Stimulated activated CD4-positive, alpha-beta T cell treated with anti-CD3 and anti-CD28 coated beads, Interleukin-12 subunit alpha, Interleukin-12 subunit beta, amount 100 ng/mL, for 4 hours (primary cell): ENCODE measurements around the gene RICTOR.

ENCODE experiments used
- DNase-seq: peaks from one replicate; pipeline ENCODE4 v3.0.0-alpha.2; 2020

Gene RICTOR

DNA sequence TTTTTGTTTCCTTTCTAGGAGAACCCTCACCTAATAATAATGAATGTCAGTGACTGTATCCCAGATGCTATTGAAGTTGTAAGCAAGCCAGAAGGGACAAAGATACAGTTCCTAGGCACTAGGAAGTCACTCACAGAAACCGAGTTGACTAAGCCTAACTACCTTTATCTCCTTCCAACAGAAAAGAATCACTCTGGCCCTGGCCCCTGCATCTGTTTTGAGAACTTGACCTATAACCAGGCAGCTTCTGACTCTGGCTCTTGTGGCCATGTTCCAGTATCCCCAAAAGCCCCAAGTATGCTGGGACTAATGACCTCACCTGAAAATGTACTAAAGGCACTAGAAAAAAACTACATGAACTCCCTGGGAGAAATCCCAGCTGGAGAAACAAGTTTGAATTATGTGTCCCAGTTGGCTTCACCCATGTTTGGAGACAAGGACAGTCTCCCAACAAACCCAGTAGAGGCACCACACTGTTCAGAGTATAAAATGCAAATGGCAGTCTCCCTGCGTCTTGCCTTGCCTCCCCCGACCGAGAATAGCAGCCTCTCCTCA is 141.3 kb downstream of the RICTOR start:
- no peak for DNase-seq

DNA sequence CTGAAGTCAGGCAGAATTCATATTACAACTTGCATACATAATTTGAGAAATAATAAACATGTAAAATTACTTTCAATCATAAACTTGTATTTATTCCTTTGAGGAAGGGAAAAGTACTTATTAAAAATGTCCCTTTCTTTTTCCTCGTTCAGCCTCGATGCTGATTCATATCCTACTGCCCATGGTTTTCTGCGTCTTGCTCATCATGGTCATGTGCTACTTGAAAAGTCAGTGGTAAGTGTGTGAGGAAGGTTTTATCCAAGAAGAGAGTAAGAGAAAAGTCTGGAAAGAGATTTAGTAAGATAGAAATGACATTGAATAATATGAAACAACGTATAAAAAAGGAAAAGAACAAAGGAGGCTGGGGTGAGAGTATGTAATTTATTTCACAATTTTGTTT is 142.5 kb downstream of the RICTOR start:
- DNase-seq = no peak

DNA sequence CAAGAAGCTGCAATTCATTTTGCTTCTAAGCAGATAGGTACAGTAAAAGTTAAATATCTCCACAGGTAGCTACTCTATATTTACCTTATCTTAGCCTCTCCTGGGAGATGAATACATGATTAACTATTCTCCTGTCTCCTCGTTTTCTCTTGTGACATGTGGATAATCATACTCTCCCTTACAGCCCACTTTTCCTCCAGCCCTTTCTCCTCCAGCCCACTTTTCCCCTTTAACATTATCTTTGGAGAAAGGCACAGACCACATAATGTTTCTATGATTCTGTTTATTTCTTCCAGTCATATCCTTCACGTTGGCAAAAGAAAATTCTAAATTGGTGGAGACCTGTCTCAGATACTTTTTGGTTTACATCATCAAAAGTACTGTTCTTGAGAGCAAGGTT is 144.4 kb downstream of the RICTOR start:
- no peak for DNase-seq

DNA sequence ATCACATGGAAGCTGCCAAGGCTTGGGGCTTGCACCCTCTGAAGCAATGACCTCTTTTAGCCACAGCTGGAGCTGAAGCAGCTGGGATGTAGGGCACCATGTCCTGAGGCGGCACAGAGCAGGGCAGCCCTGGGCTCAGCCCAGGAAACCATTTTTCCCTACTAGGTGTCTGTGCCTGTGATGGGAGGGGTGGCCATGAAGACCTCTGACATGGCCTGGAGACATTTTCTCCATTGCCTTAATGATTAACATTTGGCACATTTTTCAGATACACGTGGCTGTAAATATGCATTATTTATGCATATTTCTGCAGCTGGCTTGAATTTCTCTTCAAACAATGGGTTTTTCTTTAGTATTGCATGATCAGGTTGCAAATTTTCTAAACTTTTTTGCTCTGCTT is 146.7 kb downstream of the RICTOR start:
- DNase-seq = no peak

DNA sequence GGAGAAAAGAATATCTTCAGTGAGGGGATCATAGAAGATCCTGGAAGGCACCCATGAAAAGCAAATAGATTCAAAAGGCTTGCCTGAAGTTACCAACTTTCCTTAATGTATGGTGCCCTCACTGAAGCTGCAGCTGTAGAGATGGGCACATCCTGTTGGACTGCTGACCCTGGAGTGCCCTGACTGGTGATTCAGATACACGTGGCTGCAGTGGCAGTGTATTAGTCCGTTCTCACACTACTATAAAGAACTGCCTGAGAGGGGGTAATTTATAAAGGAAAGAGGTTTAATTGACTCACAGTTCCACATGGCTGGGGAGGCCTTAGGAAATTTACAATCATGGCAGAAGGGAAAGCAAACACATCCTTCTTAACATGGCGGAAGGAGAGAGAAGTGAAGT is 148.1 kb downstream of the RICTOR start:
- DNase-seq = no peak

DNA sequence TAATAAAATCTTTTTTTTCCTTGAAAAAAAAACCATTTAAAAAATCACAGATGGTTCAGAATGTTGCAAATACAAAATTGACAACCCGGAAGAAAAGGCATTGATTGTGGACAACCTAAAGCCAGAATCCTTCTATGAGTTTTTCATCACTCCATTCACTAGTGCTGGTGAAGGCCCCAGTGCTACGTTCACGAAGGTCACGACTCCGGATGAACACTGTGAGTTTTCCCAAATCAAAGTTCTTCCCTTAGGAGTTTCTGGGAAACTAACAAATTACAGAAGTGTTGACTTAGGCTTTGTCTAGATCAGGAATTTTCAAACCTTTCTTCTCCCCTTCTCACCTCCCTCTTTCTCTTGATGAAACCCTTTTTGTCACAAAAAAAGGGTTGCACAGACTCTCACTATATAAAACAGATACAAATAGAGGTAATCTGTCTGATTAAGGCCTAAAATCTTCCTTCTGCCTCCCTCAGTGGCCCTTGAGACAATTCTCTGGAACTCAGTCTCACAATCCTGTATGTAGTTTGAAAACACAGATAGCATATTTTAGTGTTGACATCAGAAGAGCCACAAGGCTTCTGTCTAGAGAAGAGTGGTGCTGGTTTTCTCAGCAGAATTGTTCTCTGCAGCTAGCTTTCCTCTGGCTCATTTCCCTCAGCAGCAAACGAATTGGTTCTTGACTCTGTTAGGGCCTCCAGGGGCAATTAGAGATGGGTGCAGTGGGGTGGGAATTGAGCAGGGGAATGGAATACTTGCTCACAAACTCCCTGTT is 148.9 kb downstream of the RICTOR start:
- DNase-seq = no peak

DNA sequence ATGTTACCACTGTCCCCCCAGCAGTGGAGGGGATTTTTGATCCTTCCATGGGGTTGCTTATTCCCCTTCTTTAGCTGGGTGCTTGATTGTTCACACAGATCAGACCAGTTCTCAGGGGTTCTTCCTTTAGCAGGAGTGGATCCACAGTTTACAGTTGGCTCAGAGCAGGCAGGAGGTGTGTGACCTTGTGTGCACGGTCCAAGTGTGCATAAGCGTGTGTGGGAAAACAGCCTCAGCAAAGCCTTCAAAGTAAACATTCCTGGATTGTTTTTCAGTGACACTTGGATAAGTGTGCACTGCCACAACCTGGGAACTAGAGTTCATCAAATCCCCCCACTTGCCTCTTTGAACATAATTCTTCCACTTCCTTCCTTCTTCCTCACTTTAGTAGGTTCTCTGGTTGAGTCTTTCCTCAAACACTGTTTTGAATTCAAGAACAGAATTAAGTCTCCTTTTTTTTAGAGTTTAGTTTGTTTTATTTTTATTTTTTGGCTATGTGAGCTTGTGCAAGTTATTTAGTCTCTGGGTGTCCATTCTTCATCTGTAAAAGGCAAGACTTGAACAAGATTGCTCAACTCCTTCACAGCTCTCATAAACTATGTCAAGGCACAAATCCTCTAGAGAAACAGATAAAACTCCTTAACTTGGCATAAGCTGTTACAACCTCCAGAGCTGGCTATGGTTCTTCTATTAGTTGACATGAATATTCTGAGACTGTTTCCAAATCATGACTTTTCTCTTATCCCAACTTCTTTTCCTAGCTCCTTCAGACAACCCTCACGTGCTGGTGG is 150.3 kb downstream of the RICTOR start:
- no peak for DNase-seq

DNA sequence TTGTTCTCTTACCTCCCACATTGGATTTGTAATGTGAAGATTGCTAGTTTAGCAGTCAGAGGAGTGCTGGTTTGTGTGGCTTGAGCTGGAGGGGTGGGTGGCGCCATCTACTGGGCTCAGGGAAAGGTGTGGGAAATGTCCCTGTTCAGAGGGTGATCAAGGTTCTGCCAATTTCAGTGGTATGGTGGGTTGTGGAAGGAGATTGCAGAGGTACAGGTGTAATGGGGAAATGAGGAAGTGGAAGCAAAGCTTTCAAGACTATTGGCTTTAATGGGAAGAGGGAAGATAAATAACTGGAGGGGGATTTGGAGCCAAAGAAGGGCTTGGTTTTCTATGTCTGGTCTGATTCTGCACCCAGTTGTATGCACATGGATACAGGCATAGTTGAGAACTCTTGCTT is 152.0 kb downstream of the RICTOR start:
- DNase-seq = peak; percentile 35

DNA sequence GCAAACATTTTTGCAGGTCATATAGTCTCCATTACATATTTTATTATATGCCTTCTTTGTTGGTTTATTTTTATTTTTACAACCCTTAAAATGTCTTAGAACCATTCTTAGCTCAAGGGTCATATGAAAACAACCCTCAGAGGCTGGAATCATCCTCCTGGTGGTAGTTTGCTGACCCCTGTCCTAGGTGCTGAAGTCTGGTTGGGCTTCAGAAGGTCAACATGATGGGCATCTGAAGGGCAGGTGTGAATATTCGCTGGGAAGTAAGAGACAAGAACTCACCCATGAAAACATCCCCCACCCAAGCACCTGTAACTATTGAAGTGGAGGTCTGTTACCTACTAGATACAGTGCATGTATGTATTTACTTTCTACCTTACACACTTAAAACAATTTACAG is 153.0 kb downstream of the RICTOR start:
- no peak for DNase-seq

DNA sequence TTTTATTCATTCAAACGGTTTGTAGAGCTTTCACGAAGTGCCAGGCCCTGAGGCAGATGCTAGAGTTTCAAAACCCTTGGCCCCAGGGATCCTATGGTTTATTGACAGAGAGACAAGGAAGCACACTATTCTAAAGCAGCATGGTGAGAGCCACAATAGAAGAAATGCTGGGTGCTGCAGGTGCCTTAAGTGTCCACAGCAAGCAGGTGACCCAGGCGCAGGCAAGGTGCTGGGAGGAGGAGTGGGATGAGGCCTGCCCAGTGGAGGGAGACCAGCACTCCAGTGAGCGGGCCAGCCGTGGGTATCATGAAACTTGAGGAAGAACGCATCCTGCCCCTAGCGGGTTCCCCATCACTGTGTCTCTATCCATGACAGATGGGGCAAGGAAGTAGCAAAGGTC is 157.4 kb downstream of the RICTOR start:
- no peak for DNase-seq

DNA sequence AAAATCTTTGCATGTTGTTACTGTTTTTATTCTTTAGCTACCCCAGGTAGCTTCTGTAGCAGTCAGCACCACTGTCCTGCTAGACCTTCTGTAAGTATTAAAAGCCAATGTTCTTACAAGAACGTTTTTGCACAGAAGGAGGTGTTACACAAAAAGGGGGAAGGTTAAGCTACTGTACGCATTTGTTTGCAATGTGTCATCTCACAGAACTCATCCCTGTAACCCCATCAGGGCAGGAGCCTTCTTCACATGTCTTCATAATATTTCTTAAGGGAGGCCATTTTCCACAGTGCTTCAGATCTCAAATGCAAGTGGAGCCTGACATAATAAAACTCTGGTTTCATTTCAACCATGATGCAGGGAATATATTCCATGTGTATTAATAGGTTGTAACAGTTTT is 160.5 kb downstream of the RICTOR start:
- no peak for DNase-seq

DNA sequence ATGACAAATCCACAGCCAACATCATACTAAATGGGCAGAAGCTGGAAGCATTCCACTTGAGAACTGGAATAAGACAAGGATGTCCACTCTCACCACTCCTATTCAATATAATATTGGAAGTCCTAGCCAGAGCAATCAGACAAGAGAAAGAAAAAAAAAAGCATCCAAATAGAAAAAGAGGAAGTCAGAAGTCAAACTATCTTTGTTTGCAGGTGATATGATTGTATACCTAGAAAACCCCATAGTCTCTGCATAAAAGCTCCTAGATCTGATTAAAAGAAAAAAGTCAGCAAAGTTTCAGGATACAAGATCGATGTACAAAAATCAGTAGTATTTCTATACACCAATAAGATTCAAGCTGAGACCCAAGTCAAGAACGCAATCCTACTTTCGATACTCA is 162.3 kb downstream of the RICTOR start:
- DNase-seq = no peak

DNA sequence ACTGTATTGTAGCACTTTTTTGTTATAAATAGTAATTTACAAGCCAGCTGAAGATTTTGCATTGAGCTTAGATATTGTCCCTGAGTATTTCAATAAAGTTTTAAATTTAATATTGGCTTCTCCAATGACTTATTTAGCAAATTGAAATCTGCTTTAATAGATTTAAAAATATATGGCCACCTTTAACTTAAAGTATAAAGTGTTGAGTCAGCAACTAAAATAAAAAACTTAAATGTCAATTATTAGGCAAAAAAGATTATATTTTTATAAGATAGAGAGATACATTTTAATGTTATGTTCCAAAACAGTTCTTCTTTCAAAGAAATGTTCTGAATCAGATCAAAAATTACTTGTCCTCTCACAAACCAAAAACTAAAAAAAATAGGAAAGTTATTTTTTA is 167.7 kb downstream of the RICTOR start:
- no peak for DNase-seq

DNA sequence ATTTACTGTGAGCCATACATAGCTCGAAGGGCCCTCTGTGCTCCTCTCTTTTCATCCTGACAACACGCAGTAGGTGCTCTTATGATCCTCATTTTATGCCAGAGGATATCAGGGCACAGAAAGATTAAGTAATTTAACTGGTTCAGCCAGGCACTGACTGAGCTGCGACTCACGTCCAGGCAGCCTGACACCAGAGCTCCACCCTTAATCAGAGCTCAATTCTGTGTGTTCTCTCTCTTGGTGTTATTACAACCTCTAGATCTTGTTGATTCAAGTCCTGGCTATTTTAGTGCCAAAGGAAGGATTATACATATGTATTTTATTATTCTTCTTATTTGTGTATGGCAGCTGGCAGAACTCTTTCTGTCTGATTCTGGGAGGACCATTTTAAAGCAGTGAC is 168.7 kb downstream of the RICTOR start:
- no peak for DNase-seq

DNA sequence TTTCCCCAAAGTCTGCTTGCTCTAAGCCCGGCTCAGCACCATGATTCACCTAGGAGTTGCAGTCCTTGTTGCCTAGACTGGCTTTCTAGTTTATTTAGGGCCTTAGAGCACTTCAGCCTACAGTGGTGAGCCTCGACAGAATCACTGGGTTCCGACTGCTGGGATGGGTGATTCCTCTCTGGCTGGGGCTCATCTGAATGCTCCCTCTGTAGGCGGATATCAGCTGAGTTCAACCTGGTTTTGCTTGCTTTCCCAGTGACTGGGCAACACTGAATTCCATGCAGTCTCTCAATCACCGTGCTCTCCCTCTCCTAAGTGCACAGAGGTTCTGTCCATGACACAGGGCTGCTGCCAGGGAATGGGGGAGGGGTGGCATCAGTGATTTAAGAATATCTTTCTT is 174.3 kb downstream of the RICTOR start:
- no peak for DNase-seq

DNA sequence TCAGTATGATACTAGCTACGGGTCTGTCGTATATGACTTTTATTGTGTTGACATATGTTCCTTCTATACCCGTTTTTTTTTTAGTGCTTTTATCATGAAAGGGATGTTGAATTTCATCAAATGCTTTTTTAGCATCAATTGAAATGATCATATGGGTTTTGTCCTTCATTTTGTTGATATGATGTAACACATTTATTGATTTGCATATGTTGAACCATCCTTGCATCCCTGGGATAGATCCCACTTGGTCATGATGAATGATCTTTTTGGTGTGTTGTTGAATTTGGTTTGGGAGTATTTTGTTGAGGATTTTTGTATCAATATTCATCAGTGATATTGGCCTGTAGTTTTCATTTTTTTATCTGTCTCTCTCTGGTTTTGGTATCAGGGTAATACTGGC is 177.4 kb downstream of the RICTOR start:
- DNase-seq = no peak

DNA sequence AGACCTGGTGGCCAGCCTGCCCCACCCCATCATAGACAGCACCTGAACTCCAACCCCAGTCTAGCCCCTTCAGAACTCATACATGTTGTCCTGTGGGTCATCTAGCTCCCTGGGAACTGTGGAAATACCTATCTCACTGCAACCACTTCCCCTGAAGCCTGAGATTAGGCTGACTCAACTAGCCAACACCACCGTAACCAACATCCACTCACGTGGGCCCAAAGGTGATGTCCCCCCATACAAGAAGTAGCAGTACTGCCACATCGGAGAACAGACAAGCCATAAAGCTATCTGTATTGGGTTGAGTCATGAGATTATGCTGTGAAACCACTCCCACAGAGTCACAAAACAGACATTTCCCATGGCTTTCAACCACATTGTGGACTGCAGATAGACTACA is 181.8 kb downstream of the RICTOR start:
- DNase-seq = no peak

DNA sequence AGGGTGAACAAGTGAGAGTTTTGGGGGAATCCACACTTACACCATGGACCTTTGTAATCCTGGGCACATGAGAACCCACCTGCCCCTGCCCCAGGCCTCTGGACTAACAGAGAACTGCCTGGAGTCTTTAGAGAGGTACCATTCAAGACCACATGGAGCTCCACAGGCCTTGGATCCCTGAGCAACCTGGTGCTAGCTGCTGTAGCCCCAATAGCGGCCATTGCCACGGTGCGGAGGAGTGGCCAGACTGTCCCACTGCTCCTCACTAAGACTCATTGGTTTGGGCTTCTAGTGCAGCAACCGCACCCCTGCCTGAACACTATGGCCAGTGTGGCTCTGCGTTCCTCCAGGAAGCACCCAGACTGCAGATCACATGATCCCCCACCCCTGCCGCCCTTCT is 182.6 kb downstream of the RICTOR start:
- DNase-seq = no peak

DNA sequence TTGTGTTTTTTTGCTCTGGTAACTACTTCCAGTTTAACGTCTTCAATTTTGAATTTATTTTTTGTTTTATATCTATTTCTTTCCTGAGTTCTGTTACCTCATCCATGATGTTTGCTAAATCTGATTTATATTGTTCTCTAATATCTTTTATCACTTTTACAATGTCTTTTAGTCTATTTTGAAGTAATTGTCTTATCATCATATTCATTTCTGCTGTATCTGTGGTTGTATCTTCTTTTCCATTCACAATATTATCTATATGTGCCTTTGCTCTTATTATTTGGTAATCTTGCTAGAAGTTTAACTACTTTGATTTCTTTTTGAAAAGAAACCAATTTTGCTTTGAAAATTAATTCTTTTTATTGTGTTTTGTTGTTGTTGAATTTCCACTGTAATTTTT is 184.8 kb downstream of the RICTOR start:
- no peak for DNase-seq

DNA sequence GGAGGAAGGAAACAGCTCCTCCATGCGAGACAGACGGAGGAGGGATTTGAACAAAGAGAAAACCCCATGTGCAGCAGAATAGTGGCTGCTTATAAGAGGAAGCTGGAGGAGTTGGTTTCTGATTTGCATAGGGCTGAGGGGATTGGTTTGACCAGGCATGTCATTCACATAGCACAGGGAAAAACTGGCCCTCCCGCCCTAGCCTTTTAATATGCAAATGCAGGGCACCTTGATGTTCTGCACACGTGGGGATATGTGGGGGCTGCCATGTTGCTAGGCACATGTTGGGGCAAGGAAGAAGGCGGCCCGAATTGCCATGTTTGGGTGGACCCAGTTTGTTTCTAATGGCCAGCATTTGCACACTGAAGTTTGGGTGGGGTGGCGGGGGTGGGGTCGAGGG is 186.2 kb downstream of the RICTOR start:
- no peak for DNase-seq
